Karpas-422 (cell line): ENCODE results near the gene EXPH5. TPM values are rescaled to one million over a fixed set of nuclear protein-coding genes. Genes with fewer than 3 reads are reported as not detected.

Source experiments
- DNase-seq: peaks from one replicate; pipeline ENCODE4 v3.0.0-alpha.2; 2015
- H2AFZ ChIP-seq: fragments of 200-600 bp; sonication (generic); 2 replicates; pipeline ENCODE4 v1.6.1; 2014; ENCODE audit warnings: antibody characterized with exemption, low read length, mixed read lengths
- H3K27ac ChIP-seq: fragments of 200-600 bp; sonication (generic); 2 replicates; pipeline ENCODE4 v1.5.1; 2014; ENCODE audit warnings: mild to moderate bottlenecking, low read length, moderate library complexity
- H3K27me3 ChIP-seq: fragments of 200-600 bp; sonication (generic); 2 replicates; pipeline ENCODE4 v1.6.1; 2014; ENCODE audit warnings: low read length, mixed read lengths
- H3K36me3 ChIP-seq: fragments of 200-600 bp; sonication (generic); 2 replicates; pipeline ENCODE4 v1.6.1; 2014; ENCODE audit warnings: low read length, mixed read lengths; ENCODE audit not compliant: insufficient read depth
- H3K4me1 ChIP-seq: fragments of 200-600 bp; sonication (generic); 2 replicates; pipeline ENCODE4 v1.6.1; 2014; ENCODE audit warnings: mild to moderate bottlenecking, low read length, mixed read lengths
- H3K4me2 ChIP-seq: fragments of 200-600 bp; sonication (generic); 2 replicates; pipeline ENCODE4 v1.6.1; 2014; ENCODE audit warnings: low read length, low read depth, mild to moderate bottlenecking; ENCODE audit not compliant: poor library complexity, severe bottlenecking
- H3K4me3 ChIP-seq: fragments of 200-600 bp; sonication (generic); 2 replicates; pipeline ENCODE4 v1.5.1; 2014; ENCODE audit warnings: mild to moderate bottlenecking, antibody characterized with exemption, low read length, mixed read lengths
- H3K79me2 ChIP-seq: fragments of 200-600 bp; sonication (generic); 2 replicates; pipeline ENCODE4 v1.6.1; 2014; ENCODE audit warnings: mild to moderate bottlenecking, low read length, mixed read lengths
- H3K9ac ChIP-seq: fragments of 200-600 bp; sonication (generic); 2 replicates; pipeline ENCODE4 v1.6.0; 2014; ENCODE audit warnings: low read length
- H3K9me2 ChIP-seq: fragments of 200-600 bp; sonication (generic), shearing (Covaris generic); replicated peaks from 2 replicates; pipeline ENCODE4 v1.6.0; 2014; ENCODE audit warnings: mild to moderate bottlenecking, low read length, moderate library complexity; ENCODE audit not compliant: insufficient read depth
- H3K9me3 ChIP-seq: fragments of 300-700, 200-600 bp; sonication (generic); 2 replicates; pipeline ENCODE4 v1.6.1; 2014; ENCODE audit warnings: low read length, mixed read lengths
- H4K20me1 ChIP-seq: fragments of 200-600 bp; sonication (generic); 2 replicates; pipeline ENCODE4 v1.6.1; 2014; ENCODE audit warnings: mild to moderate bottlenecking, antibody characterized with exemption, low read length, low read depth; ENCODE audit not compliant: insufficient read depth
- total RNA-seq: library from RNA; depleted of rRNA; stranded (reverse); fragments of >200 nt; shearing (Covaris generic); gene quantifications from 2 replicates; pipeline ENCODE4 v1.2.3, GENCODE V29; 2014; ENCODE audit warnings: low replicate concordance

EXPH5 gene
- total RNA-seq, 1 experiment from 2014 or later: not detected

DNA sequence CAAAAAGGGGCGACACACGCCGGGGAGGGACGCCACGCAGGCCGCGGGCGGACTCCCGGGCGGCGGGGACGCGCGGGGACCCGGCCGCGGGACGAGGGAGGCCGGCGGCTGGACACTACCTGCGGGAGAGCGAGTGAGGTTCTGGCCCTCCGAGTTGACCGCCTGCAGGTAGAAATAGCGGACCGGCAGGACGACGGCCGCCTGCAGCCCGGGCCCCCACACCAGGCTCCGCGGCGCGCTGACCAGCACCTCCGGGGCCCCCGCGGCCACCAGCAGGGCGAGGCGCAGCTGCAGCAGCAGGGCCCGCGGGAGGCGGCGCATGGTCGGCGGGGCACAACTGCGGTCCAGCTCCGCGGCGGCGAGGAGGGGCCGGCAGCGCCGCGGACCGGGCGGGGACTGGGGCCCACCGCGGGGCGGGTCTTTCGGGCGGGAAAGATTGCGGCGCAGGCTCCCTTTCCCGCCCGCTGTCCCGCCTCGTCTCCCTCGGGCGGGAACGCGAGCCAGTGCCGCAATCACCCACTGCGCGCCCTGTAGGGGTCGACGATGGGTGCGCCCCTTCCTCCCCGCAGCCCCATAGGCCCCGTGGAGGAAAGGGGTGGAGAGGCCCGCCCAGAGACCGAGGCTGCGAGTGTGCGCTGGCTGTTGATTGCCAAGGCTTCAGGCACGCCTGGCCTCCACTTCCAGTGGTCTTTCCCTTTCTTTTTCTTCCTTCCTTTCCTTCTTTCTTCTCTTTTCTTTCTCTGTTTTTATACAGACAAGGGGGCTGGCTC lies 95.3 kb downstream of the EXPH5 start, which contains the start of gene POGLUT3:
Gene POGLUT3 (minus strand): TSS at position 339 of the 770 bp plus-strand sequence. CDS start 18 bp downstream, at position 321.
- H3K9ac ChIP-seq: peak within 1 kb of the TSS; percentile 78
- H2AFZ ChIP-seq: peak within 1 kb of the TSS; percentile 93
- H3K79me2 ChIP-seq: peaks cover 46% of the 10 kb centered on the region
- no peaks in the 10 kb centered on the region for H3K9me2 ChIP-seq
- DNase-seq: peak; percentile 89
- H3K4me1 ChIP-seq: peaks cover 17% of the 10 kb centered on the region
- H3K27ac ChIP-seq: peak within 1 kb of the TSS; percentile 69
- H3K27me3 ChIP-seq: no peaks in the 10 kb centered on the region
- no peaks in the 10 kb centered on the region for H3K9me3 ChIP-seq
- H3K4me3 ChIP-seq: peak within 1 kb of the TSS; percentile 73
- no peaks in the 10 kb centered on the region for H4K20me1 ChIP-seq
- no peaks in the 10 kb centered on the region for H3K36me3 ChIP-seq
- H3K4me2 ChIP-seq: peak within 1 kb of the TSS; percentile 82

DNA sequence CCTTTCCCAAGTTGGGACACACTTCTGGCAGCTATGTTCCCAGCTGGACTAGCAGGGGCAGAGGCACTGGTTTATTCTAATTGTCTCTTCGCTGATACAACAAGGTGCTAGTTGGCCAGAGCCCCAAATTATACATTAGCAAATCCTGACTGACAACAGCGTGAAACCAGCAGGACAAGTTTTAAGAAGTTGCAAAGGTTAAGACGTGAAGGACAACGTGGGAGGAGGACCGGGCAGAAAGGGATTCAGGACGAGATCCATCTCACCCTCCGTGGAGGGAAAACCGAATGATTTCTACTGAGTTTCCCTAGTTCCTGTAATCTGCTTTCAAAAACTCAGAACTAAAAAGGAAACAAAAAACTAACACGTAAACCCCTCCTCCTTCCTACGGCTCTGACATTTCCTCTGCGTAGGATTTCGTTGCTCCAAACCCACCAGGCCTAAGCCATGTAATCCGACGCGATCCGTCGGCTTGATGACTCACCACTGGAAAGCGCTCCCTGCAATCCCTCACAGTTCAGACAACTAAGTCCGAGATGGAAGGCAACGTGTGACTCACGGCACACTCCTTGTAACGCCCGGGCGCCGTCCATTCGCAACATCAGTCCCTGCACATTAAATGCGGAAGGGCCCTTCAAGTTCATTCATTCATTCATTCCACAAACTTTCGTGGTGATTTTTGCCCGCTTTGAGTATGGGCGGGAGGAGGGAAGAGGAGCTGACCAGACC lies 96.1 kb downstream of the EXPH5 start:
- H3K4me2 ChIP-seq: peak overlapping the region; percentile 82
- no peaks in the 10 kb centered on the region for H3K36me3 ChIP-seq
- H3K9me2 ChIP-seq: no peaks in the 10 kb centered on the region
- DNase-seq: peak; percentile 93
- H3K9me3 ChIP-seq: no peaks in the 10 kb centered on the region
- H3K27ac ChIP-seq: peak overlapping the region; percentile 69
- peak overlapping the region; percentile 78 for H3K9ac ChIP-seq
- H2AFZ ChIP-seq: peak overlapping the region; percentile 93
- H3K27me3 ChIP-seq: no peaks in the 10 kb centered on the region
- peaks cover 17% of the 10 kb centered on the region for H3K4me1 ChIP-seq
- H3K79me2 ChIP-seq: peaks cover 53% of the 10 kb centered on the region
- H4K20me1 ChIP-seq: no peaks in the 10 kb centered on the region
- H3K4me3 ChIP-seq: peak overlapping the region; percentile 73

DNA sequence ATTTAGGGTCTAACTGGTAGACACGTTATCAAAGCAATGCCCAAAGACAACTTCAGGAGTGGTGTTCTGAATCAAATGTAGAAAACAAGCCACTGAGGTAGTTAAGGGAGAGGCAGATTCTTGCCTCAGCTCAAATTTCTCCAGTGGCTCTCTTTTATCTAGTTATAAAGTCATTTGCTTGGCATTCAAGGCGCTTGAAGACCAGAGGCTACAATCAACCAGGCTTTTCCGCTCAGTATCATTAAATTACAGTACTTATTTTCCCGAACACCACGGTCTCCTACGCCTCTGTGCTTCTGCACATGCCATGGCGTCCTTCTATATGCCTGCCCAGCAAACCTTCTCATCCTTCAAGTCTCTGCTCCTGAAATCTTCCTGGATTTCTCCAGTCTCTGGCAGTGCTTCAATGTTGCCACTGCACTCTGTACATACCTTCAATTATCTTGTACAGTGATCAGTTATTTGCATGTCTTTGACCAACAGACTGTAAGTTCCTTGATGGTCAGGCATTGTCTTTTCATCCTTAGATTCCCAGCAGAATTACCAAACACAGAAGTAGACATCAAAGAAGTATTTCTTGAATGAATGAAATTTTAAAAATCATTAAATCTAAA lies 96.8 kb downstream of the EXPH5 start:
- Histone ChIP-seq H3K27me3 (no peaks in the 10 kb centered on the region), H3K4me1 (peaks cover 17% of the 10 kb centered on the region), H3K9me3 (no peaks in the 10 kb centered on the region), H2AFZ (peak overlapping the region; percentile 93), H3K36me3 (no peaks in the 10 kb centered on the region), H3K9ac (peak overlapping the region; percentile 78), H3K4me2 (peak overlapping the region; percentile 82), H3K79me2 (peaks cover 59% of the 10 kb centered on the region), H4K20me1 (no peaks in the 10 kb centered on the region), H3K4me3 (peak overlapping the region; percentile 73), H3K9me2 (no peaks in the 10 kb centered on the region), H3K27ac (peak overlapping the region; percentile 69)
- no peak for DNase-seq

DNA sequence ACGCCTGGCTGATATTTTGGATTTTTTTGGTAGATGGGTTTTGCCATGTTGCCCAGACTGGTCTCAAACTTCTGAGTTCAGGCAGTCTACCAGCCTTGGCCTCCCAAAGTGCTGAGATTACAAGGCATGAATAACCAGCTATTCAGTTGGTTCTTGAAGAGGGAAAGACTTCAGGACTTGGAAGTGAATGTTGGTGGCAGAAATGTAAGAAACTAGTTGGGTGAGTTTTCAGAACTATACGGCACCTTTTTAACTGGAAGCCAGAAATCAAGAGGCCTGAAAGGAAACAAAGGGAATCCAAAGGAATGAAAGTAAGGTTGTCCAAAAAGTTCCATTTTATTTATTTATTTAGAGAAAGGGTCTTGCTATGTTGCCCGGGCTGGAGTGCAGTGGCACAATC lies 98.2 kb downstream of the EXPH5 start:
- H2AFZ ChIP-seq: no peak overlapping the region
- no peak for DNase-seq

DNA sequence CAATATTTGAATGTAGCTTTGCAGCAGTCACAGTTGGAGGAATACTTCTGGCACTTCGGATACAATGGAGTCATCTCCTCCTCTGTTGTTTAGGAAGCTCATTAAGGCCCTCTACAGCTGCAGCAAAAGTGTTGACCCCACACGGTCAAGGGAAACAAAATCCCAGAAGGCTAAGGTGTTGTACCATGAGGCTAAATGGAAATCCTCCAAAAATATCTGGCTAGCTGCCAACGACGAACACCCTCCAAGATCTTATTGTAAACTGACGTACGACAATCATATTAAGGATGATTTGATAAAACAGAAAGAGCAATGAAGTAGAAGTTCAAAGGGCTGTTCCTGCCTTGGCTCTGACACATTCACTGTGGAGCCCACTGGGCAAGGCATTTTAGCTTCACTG lies 99.4 kb downstream of the EXPH5 start:
- H3K4me2 ChIP-seq: no peak overlapping the region
- no peak overlapping the region for H3K27ac ChIP-seq
- no peak for DNase-seq
- H3K4me3 ChIP-seq: no peak overlapping the region
- H3K9ac ChIP-seq: no peak overlapping the region
- no peaks in the 10 kb centered on the region for H3K27me3 ChIP-seq
- H3K9me2 ChIP-seq: no peaks in the 10 kb centered on the region
- no peaks in the 10 kb centered on the region for H4K20me1 ChIP-seq
- peaks cover 69% of the 10 kb centered on the region for H3K79me2 ChIP-seq
- peaks cover 17% of the 10 kb centered on the region for H3K4me1 ChIP-seq
- no peaks in the 10 kb centered on the region for H3K9me3 ChIP-seq
- peaks cover 10% of the 10 kb centered on the region; the same call in 1 of the 2 replicates for H3K36me3 ChIP-seq
- no peak overlapping the region for H2AFZ ChIP-seq

More for the DNA sequence above, 98.2 kb downstream of the EXPH5 start:
- Histone ChIP-seq H3K9me2 (no peaks in the 10 kb centered on the region), H3K4me2 (no peak overlapping the region), H3K4me1 (peaks cover 17% of the 10 kb centered on the region), H3K27me3 (no peaks in the 10 kb centered on the region), H3K9ac (no peak overlapping the region), H3K27ac (no peak overlapping the region), H4K20me1 (no peaks in the 10 kb centered on the region), H3K36me3 (peaks cover 6% of the 10 kb centered on the region; the same call in 1 of the 2 replicates), H3K79me2 (peaks cover 69% of the 10 kb centered on the region), H3K4me3 (no peak overlapping the region), H3K9me3 (no peaks in the 10 kb centered on the region)

DNA sequence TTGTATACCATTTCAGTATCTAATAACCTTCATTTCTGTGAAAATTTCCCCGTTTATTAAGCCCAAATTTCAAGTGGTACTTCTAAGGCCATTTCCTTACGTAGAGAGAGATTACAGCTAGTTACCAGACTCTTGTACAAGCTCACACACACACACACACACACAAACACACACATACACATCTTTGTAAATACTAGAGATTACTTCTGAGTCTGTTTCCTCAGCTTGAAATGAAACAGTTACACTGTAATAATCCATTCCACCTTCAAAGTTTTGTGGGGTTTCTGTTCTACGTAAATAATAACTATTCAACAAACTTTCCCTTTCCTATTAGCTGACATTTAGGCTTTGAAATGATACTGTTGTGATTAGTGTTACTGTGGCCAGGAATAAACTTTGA lies 101.6 kb downstream of the EXPH5 start:
- Histone ChIP-seq H2AFZ (0 out of 2 replicates have a peak overlapping the region, but pooled peaks have one; percentile 9), H4K20me1 (no peaks in the 10 kb centered on the region), H3K4me1 (peaks cover 6% of the 10 kb centered on the region), H3K9me3 (no peaks in the 10 kb centered on the region), H3K27ac (no peak overlapping the region), H3K27me3 (no peaks in the 10 kb centered on the region), H3K79me2 (peaks cover 62% of the 10 kb centered on the region), H3K36me3 (peaks cover 24% of the 10 kb centered on the region), H3K9me2 (no peaks in the 10 kb centered on the region), H3K4me2 (no peak overlapping the region), H3K9ac (no peak overlapping the region), H3K4me3 (no peak overlapping the region)
- peak; percentile 41 for DNase-seq

DNA sequence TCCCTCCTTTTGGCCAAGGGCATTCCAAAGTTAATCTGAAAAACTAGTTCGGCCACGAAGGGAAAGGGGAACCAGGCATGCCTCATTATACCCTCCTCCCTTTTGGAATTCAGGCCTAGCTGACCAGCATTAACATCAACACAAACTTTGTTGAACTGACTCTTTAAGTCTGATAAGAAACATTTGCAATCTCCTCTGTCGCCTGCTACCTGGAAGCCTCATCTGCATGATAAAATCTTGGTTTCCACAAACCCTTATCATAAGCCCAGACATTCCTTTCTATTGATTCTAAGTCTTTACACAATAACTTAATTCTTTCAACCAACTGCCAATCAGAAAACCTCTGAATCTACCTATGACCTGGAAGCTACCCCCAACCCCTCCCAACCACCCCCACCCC lies 106.7 kb downstream of the EXPH5 start:
- Histone ChIP-seq H3K36me3 (peaks cover 54% of the 10 kb centered on the region), H3K4me3 (no peak overlapping the region), H3K27me3 (no peaks in the 10 kb centered on the region), H3K4me1 (no peaks in the 10 kb centered on the region), H3K27ac (no peak overlapping the region), H3K9me3 (no peaks in the 10 kb centered on the region), H3K4me2 (no peak overlapping the region), H3K9me2 (no peaks in the 10 kb centered on the region), H3K9ac (no peak overlapping the region), H2AFZ (no peak overlapping the region), H4K20me1 (no peaks in the 10 kb centered on the region), H3K79me2 (peaks cover 15% of the 10 kb centered on the region)
- DNase-seq: no peak

DNA sequence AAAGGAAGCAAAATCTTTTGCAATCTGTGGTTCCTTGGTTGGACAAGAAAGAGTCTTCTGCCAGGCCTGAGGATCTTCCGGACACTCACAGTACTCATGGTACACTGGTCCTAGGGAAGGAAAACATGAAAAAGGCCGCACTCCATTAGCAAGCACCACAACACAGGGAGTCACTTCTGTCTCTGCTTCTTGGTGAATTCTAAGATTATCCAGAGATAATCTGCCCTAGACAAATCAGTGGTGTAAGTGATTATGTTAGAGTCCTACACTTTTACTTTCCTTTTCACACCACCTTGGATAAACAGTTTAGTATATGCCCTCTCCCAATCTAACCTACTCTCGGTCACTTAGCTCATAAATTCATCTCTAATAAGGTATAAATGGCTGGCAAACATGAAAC lies 107.2 kb downstream of the EXPH5 start:
- no peaks in the 10 kb centered on the region for H3K27me3 ChIP-seq
- peaks cover 10% of the 10 kb centered on the region for H3K79me2 ChIP-seq
- H3K9me2 ChIP-seq: no peaks in the 10 kb centered on the region
- H3K9ac ChIP-seq: no peak overlapping the region
- H3K36me3 ChIP-seq: peaks cover 59% of the 10 kb centered on the region
- H3K4me1 ChIP-seq: no peaks in the 10 kb centered on the region
- no peak for DNase-seq
- H3K4me2 ChIP-seq: no peak overlapping the region
- H3K4me3 ChIP-seq: no peak overlapping the region
- H2AFZ ChIP-seq: no peak overlapping the region
- no peak overlapping the region for H3K27ac ChIP-seq
- no peaks in the 10 kb centered on the region for H3K9me3 ChIP-seq
- H4K20me1 ChIP-seq: no peaks in the 10 kb centered on the region
